Measurements from ENCODE around the gene GCAT.

- TF ChIP-seq FOXA1 (IDR thresholded peaks at IDR 0.05) (no peak), ZNF384 (IDR thresholded peaks at IDR 0.05) (no peak)
Measured at GRCh38 chr22:37819105-37819433, 11.3 kb downstream of the GCAT start.

Data from HEK293T (cell line).